GM12878 (cell line): ENCODE results near the gene SPATA25. TPM values are rescaled to one million over a fixed set of nuclear protein-coding genes. Genes with fewer than 3 reads are reported as not detected.

ENCODE experiments used
- ATAC-seq: fragments of 200-7000 bp; cut with Tn5 transposase; 3 replicates; pipeline ENCODE4 v1.9.1; 2020; ENCODE audit warnings: mild to moderate bottlenecking, moderate library complexity
- BruUV-seq: library from RNA; stranded (reverse); fragments of 400-500 nt; replicated peaks from 2 replicates; lab custom pipeline; 2021; lab: Mats Ljungman, UMichigan
- CTCF ChIA-PET: fragments of 300-600 bp; sonication (Branson Sonifier 250); formaldehyde crosslinking; extraction: SDS; loops from one replicate; lab custom pipeline; 2021; ENCODE audit warnings: inconsistent platforms; lab: Yijun Ruan, JAX
- POLR2A ChIA-PET: fragments of 350-600 bp; formaldehyde crosslinking; extraction: SDS; loops from one replicate; lab custom pipeline; 2021; ENCODE audit warnings: inconsistent platforms; lab: Charles Lee
- RAD21 ChIA-PET: fragments of 300-600 bp; sonication (Branson Sonifier 250); formaldehyde crosslinking; loops from one replicate; lab custom pipeline; 2023; ENCODE audit warnings: antibody characterized with exemption; ENCODE audit not compliant: unreplicated experiment; lab: Charles Lee
- SMC1A ChIA-PET: fragments of 300-600 bp; sonication (Branson Sonifier 250); formaldehyde crosslinking; loops from one replicate; lab custom pipeline; 2023; ENCODE audit not compliant: unreplicated experiment, uncharacterized antibody; lab: Charles Lee
- DNase-seq: peaks from one replicate; pipeline ENCODE4 v3.0.0-alpha.2; 2011; ENCODE audit warnings: low read depth, low spot score
- FAIRE-seq: peaks from 3 replicates; lab custom pipeline; 2011; peaks lifted over from hg19 to GRCh38; lab: Jason Lieb, UNC
- H2AFZ ChIP-seq: 2 replicates; pipeline ENCODE4 v1.6.0; 2011; ENCODE audit warnings: low read depth, low read length, control low read depth; ENCODE audit not compliant: control insufficient read depth
- H3K27ac ChIP-seq: 2 replicates; pipeline ENCODE4 v1.5.1; 2011; ENCODE audit warnings: control low read depth; ENCODE audit not compliant: control insufficient read depth, insufficient read depth
- H3K27me3 ChIP-seq, 2 experiments: replicated peaks in 1 of 2; 2 replicates each; pipeline versions ENCODE4 v1.6.0 to v1.6.1; 2011; ENCODE audit warnings: low read length in 1 of 2; ENCODE audit not compliant: control insufficient read depth in 2 of 2, insufficient read depth in 2 of 2
- H3K36me3 ChIP-seq, 2 experiments: 2 replicates each; pipeline ENCODE4 v1.5.1; 2011; ENCODE audit warnings: low read length in 1 of 2; ENCODE audit not compliant: control insufficient read depth in 2 of 2, insufficient read depth in 2 of 2
- H3K4me1 ChIP-seq: 2 replicates; pipeline ENCODE4 v1.6.1; 2011; ENCODE audit warnings: mild to moderate bottlenecking, low read length, moderate library complexity, mixed read lengths; ENCODE audit not compliant: control insufficient read depth, insufficient read depth
- H3K4me2 ChIP-seq: 2 replicates; pipeline ENCODE4 v1.6.0; 2011; ENCODE audit warnings: control low read depth; ENCODE audit not compliant: control insufficient read depth, insufficient read depth
- H3K4me3 ChIP-seq: fragments of 200-600 bp; sonication (generic); 2 replicates; pipeline ENCODE4 v1.5.1; 2016
- H3K79me2 ChIP-seq: 2 replicates; pipeline ENCODE4 v1.6.0; 2011; ENCODE audit warnings: low read length; ENCODE audit not compliant: control insufficient read depth, insufficient read depth
- H3K9ac ChIP-seq: 2 replicates; pipeline ENCODE4 v1.8.0; 2011; ENCODE audit warnings: low read length, control low read depth, mixed read lengths; ENCODE audit not compliant: control insufficient read depth, insufficient read depth
- H3K9me3 ChIP-seq: replicated peaks from 3 replicates; pipeline ENCODE4 v1.5.1; 2011; ENCODE audit warnings: mild to moderate bottlenecking, low read length; ENCODE audit not compliant: control insufficient read depth, insufficient read depth
- H4K20me1 ChIP-seq: 2 replicates; pipeline ENCODE4 v1.6.0; 2011; ENCODE audit not compliant: control insufficient read depth, insufficient read depth
- EP300 ChIP-seq, 2 experiments: fragments of 150-350 bp in 1 of 2; IDR thresholded peaks; 2 replicates each; pipeline ENCODE4 v1.6.1; 2011 to 2012; ENCODE audit warnings: low read depth in 2 of 2, low read length in 2 of 2, borderline replicate concordance in 1 of 2, improper control_type of control experiment in 1 of 2, inconsistent platforms in 1 of 2; ENCODE audit not compliant: control insufficient read depth in 1 of 2
- NR2F1 ChIP-seq: fragments of 450-650 bp; conservative IDR thresholded peaks from 2 replicates; pipeline ENCODE4 v1.6.1; 2017; ENCODE audit warnings: mild to moderate bottlenecking
- SRF ChIP-seq, 2 experiments: IDR thresholded peaks; 2 replicates each; pipeline ENCODE4 v1.6.1; 2011; ENCODE audit warnings: low read depth in 2 of 2, low read length in 2 of 2, mild to moderate bottlenecking in 1 of 2, moderate library complexity in 1 of 2
- STAT1 ChIP-seq: fragments of 450-650 bp; conservative IDR thresholded peaks from 2 replicates; pipeline ENCODE4 v1.6.1; 2014; ENCODE audit warnings: antibody characterized with exemption, mild to moderate bottlenecking
- USF2 ChIP-seq: IDR thresholded peaks from 2 replicates; pipeline ENCODE4 v1.6.1; 2011; ENCODE audit warnings: low read depth, low read length, improper control_type of control experiment, borderline replicate concordance
- WGBS: methylation state at CpG from one replicate; pipeline ENCODE4 v1.1.6; 2016; ENCODE audit warnings: low lambda C conversion rate; ENCODE audit not compliant: insufficient replicate concordance, insufficient coverage; ENCODE audit errors: missing lambda C conversion rate; 5-methylcytosine and 5-hydroxymethylcytosine counted together
- in situ Hi-C: fragments of 300-500 bp; cut with MboI; formaldehyde crosslinking; loops from 9 replicates; pipeline ENCODE4 v1.14.3; 2018; ENCODE audit warnings: mixed read lengths
- intact Hi-C: fragments of 100-400 bp; cut with micrococcal nuclease; formaldehyde crosslinking; loops from one replicate; pipeline ENCODE4 v1.14.2; 2022; ENCODE audit not compliant: unreplicated experiment
- polyA plus RNA-seq, 11 experiments: library from polyadenylated mRNA; depleted of rRNA in 4 of 11; unstranded in 6 of 11; stranded (reverse) in 5 of 11; fragments of >200 nt; fragmentation: Nextera tagmentation in 4 of 11; fragmentation: Illumina TruSeq in 1 of 11; extraction: Ambion mirVana in 4 of 11; extraction: Trizol in 1 of 11; gene quantifications; 1 replicate in 1 of 11; 2 replicates in 10 of 11; pipeline versions ENCODE4 v1.2.1 to v1.2.3, GENCODE V29; 2011 to 2016; ENCODE audit warnings: inconsistent platforms in 2 of 11, missing spikeins in 2 of 11, low read depth in 1 of 11
- total RNA-seq, 4 experiments: library from RNA; depleted of rRNA in 3 of 4; stranded (reverse); fragments of >200 nt in 3 of 4; fragmentation: Illumina TruSeq in 1 of 4; extraction: Trizol in 1 of 4; gene quantifications; 2 replicates each; pipeline versions ENCODE4 v1.2.1 to v1.2.3, GENCODE V29; 2013 to 2021

SPATA25 gene
- total and polyA plus RNA-seq, 10 of the 15 experiments (the other 5 are each of a cell fraction or from before 2014, with no cell fraction given): 0.28 to 2.9 (median 1.3) TPM; not detected in 3

DNA sequence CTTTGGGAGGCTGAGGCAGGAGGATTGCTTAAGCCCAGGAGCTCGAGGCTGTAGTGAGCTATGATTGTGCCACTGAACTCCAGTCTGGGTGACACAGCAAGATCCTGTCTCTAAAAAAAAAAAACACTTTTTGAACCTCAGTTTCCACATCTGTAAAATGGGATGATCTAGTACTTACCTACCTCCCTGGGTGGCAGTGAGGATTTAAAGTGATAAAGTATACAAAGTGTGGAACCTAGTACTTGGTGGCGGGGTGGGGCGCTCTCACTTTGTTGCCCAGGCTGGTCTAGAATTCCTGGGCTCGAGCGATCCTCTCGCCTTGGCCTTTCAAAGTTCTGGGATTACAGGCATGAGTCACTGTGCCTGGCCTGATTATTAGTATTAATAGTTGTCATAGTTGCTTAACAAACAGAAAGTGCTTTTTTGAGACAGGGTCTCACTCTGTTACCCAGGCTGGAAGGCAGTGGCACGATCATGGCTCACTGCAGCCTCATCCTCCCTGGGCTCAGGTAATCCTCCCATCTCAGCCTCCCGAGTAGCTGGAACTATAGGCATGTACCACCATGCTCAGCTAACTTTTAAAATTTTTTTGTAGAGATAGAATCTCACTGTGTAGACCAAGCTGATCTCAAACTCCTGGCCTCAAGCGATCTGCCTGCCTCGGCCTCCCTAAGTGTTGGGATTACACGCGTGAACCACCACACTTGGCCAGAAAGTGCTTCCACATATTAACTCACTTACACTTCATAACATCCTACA lies 31.5 kb upstream of the SPATA25 start:
- ChIA-PET SMC1A (interaction anchor here (0.5 to 1.5 kb wide), 3 partner anchors 15 to 146 kb away, joined by 3 to 5 read pairs (median 3); no protein-coding TSS in a partner anchor), CTCF (interaction anchor here (1.2 to 3.0 kb wide), 5 partner anchors 9 to 120 kb away, joined by 3 to 12 read pairs (median 4); partner anchors contain the start of gene ZNF335), POLR2A (interaction anchor here (0.6 to 1.1 kb wide), 5 partner anchors 9 to 57 kb away, joined by 3 to 8 read pairs (median 3); partner anchors contain the start of gene PCIF1)
- H3K4me2 ChIP-seq: no peak overlapping the region
- in situ Hi-C loops: no loop called here
- H4K20me1 ChIP-seq: no peaks in the 10 kb centered on the region
- intact Hi-C loops: no loop called here
- no peaks in the 10 kb centered on the region for H3K27me3 ChIP-seq
- no peaks in the 10 kb centered on the region for H3K9me3 ChIP-seq
- H3K36me3 ChIP-seq: no peaks in the 10 kb centered on the region
- WGBS: 75% methylated on average over 12 of the region's 12 CpGs
- H2AFZ ChIP-seq: no peak overlapping the region
- no peak for TF ChIP-seq USF2
- TF ChIP-seq NR2F1: no peak
- TF ChIP-seq SRF (IDR thresholded peaks at IDR 0.05; ENCODE audit: low read depth in 2 of 2, low read length in 2 of 2): no peak
- TF ChIP-seq STAT1: no peak
- no peak for TF ChIP-seq EP300 (IDR thresholded peaks at IDR 0.05; ENCODE audit: borderline replicate concordance in 1 of 2, control insufficient read depth in 1 of 2, low read depth in 2 of 2, low read length in 2 of 2)
- TF ChIP-seq, all 136 proteins: peak for 0
- ATAC-seq: no peak
- H3K27ac ChIP-seq: no peak overlapping the region
- H3K9ac ChIP-seq: no peak overlapping the region
- H3K4me1 ChIP-seq: no peaks in the 10 kb centered on the region
- DNase-seq: no peak
- no peak for FAIRE-seq
- BruUV-seq: no TSS peak
- RAD21 ChIA-PET: no interaction called here
- no peaks in the 10 kb centered on the region for H3K79me2 ChIP-seq
- no peak overlapping the region for H3K4me3 ChIP-seq
